Posterior vena cava (tissue), 2 donors: ENCODE measurements around the gene RNF112. TPM values are rescaled to one million over a fixed set of nuclear protein-coding genes. Genes with fewer than 3 reads are reported as not detected.

Experiments
- DNase-seq: peaks from one replicate; pipeline ENCODE4 v3.0.0-alpha.2; 2020; ENCODE audit warnings: low spot score
- intact Hi-C, 2 donors: fragments of 100-400 bp; cut with DNase I; formaldehyde crosslinking; loops; one replicate each; pipeline versions ENCODE4 v1.14.1 to v1.14.2; 2022 to 2023
- total RNA-seq, 2 donors: library from RNA; stranded (reverse); fragmentation: NEBNext Ultra II Directional; extraction: Animal tissue kit (Norgen Biotek cat#: 25700); gene quantifications; one replicate each; pipeline ENCODE4 v1.2.1, GENCODE V29; 2021
- donor health status: DM: yes; HTN: yes; CAD: no.
- donor health status: DM: yes; HTN: yes; CAD: no.

The RNF112 gene
- total RNA-seq, 2 donors from 2014 or later: 8.4 to 12.6 TPM

- intact Hi-C loops: no loop called here
- no peak for DNase-seq
These were observed 3.3 kb upstream of the RNF112 start for GRCh38 chr17:19407601-19408345.

DNA sequence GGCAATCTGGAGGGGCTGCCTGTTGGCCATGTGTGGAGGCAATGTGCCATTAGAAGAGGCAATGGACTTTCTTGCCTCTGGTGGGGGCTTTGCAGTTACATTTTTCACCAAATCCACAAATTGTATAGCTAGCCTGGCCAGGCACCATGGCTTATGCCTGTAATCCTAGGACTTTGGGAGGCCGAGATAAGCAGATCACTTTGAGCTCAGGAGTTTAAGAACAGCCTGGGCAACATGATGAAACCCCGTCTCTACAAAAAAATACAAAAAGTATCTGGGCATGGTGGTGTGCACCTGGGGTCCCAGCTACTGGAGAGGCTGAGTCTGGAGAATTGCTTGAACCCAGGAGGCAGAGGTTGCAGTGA, 2.7 kb upstream of the RNF112 start:
- DNase-seq: no peak

DNA sequence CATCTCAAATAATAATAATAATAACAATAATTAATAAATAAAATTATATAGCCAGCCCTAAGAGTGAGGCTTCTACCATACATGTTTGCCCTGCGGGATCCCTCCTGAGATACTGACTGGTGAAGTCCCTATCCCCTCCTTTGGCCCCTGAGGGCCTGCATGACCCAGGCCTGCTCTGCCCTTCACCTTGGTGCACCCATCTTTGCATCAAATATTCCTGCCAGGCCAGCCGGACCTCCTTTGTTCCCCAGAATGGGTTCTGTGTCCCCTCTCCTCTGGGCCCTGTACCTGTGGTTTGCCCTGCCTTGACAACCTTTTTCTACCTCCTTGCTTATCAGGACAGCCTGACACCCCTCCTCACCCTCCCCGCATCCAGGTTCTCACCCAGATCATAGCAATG, 2.0 kb upstream of the RNF112 start:
- DNase-seq: no peak
- intact Hi-C loops: no loop called here

More for the DNA sequence above, 2.7 kb upstream of the RNF112 start:
- intact Hi-C loops: no loop called here

- no peak for DNase-seq
- intact Hi-C loops: no loop called here
These were observed 1.5 kb upstream of the RNF112 start for GRCh38 chr17:19409509-19409908.

- intact Hi-C loops: loop anchor here in 1 of 2 donors (2.0 kb wide), 1 partner anchor 17 kb away; no protein-coding TSS in a partner anchor
- no peak for DNase-seq
These were observed 941 bp upstream of the RNF112 start for GRCh38 chr17:19410091-19410490.

GRCh38 chr17:19411631-19412030, 599 bp downstream of the RNF112 start:
- intact Hi-C loops: loop anchor here in 1 of 2 donors (2.0 kb wide), 1 partner anchor 19 kb away; no protein-coding TSS in a partner anchor
- no peak for DNase-seq

DNA sequence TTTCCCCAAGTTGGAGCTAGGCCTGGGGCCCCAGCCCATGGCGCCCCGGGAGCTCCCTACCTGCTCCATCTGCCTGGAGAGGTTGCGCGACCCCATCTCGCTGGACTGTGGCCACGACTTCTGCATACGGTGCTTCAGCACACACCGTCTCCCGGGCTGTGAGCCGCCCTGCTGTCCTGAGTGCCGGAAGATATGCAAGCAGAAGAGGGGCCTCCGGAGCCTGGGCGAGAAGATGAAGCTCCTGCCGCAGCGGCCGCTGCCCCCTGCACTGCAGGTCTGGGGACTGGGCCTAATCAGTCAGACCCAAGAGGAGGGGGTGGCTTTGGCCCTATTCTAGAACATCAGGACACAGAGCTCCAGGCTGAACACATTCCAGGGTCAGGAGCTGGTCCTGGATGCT, 1.5 kb downstream of the RNF112 start:
- intact Hi-C loops: no loop called here
- no peak for DNase-seq

DNA sequence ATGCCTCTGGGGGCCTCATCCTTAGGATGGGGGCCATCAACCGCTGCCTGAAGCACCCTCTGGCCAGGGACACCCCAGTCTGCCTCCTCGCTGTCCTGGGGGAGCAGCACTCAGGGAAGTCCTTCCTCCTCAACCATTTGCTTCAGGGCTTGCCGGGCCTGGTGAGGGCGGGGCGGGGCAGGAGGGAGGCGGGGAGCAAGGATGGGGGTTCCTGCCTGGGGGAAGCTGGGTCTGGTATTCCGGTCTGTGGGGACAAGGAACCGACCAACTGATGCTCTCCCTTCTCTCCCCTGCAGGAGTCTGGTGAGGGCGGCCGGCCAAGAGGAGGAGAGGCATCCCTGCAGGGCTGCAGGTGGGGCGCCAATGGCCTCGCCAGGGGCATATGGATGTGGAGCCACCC, 2.0 kb downstream of the RNF112 start:
- DNase-seq: no peak
- intact Hi-C loops: no loop called here

GRCh38 chr17:19413761-19414160, 2.7 kb downstream of the RNF112 start:
- intact Hi-C loops: no loop called here

GRCh38 chr17:19414396-19415280, 3.6 kb downstream of the RNF112 start:
- no peak for DNase-seq
- intact Hi-C loops: no loop called here

More at GRCh38 chr17:19413761-19414160, 2.7 kb downstream of the RNF112 start:
- no peak for DNase-seq

DNA sequence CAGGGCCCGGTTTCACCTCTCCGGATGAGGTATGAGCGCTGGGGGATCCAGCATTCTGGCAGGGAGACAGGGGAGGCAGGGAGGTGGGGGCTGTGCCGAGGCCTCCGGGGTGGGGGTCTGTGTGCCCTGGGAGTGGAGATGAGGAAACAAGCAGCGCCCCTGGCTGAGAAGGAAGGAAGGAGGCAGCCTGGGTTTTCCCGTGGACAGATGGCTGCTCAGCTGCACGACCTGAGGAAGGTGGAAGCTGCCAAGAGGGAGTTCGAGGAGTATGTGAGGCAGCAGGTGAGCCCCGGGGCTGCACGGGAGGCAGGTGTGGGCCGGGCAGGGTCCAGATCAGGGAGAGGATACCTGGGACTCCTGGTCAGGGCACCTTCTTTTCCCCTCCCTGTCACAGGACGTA, 4.3 kb downstream of the RNF112 start:
- intact Hi-C loops: no loop called here
- DNase-seq: no peak

DNA sequence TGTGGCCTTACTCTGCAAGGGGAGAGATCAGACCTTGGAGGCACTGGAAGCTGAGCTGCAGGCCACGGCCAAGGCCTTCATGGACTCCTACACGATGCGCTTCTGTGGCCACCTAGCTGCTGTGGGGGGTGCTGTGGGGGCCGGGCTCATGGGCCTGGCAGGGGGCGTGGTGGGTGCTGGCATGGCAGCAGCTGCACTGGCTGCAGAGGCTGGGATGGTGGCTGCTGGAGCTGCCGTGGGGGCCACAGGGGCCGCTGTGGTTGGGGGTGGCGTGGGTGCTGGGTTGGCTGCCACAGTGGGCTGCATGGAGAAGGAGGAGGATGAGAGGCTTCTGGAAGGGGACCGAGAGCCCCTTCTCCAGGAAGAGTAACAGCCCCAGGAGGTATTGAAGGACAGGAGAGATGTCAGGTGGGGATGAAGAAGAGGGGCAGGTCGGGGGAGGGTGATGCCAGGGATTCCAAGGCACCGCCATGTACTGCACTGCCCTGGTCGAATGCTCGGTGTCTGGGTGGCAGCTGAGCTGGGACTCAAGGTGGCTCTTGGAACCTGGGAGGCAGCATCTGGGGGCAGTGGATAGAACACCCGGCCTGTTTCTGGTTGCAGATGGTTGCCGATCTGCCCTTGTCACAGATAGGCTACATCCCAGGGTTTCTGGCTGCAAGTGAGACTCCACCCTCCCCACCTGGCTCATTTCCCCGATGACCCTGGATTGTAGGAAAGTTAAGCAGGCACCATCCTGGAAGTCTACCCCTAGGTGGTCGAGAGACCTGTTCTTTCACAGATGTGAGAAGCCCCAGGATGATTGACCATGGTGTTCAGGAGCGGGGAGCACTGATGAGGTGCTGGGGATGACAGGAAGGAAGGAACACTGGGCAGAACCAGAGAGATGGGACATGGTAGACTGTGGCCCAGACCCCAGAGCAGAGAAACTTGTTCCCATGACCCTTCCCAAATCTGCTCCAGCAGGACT, 5.1 kb downstream of the RNF112 start:
- no peak for DNase-seq
- intact Hi-C loops: no loop called here

DNA sequence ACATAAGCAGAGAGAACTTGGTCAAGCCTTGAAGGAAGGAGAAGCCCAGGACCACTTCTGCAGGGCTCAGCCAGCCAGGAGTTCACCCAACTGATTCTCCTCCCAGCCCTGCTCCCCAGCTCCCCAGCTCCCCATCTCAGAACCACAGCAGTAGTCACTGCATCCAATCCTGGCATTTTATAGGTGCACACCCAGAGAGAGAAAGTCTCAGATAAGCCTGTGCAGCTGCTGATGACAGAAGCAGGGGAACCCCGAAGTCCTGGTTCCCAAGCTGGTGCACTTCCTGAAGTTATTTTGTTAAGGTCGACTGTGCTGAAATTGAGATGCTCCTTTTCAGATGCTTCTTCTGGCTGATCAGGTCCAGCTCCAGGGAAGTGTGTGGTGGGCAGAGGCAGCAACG, 6.6 kb downstream of the RNF112 start:
- intact Hi-C loops: no loop called here
- no peak for DNase-seq

DNA sequence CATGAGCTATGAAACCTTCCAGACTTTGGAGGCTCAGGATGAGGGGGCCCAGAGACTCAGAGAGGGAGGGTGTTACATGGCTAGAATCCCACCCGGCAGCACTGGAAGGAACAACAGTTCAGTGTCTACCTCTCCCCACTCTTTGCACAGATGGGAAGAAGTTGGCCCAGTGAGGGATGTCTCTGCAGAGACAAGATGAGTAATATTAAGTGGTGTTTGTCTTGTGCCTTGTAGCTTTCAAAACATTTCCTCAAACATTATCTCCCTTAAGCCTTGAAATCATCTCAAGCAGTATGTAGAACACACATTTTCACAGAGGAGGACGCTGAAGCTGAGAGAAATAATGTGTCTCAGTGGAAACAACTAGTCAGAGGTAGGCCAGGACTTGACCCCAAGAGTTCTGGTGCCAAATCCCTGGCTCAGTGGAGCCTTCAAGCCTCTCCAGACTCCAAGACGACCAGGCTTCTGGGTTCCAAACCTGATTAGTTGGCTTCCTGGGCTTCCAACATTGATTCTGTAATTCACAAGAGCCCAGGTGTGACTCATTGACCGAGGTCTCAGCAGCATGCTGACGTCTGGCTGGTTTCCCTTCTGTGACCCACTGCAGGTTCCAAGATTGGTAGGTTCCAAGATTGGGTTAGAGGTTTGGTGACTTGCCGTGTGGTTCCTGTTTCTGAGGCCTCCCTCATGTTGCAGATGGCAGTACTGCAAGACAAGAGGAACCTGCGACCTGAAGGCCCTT, 7.4 kb downstream of the RNF112 start:
- intact Hi-C loops: no loop called here
- DNase-seq: no peak

DNA sequence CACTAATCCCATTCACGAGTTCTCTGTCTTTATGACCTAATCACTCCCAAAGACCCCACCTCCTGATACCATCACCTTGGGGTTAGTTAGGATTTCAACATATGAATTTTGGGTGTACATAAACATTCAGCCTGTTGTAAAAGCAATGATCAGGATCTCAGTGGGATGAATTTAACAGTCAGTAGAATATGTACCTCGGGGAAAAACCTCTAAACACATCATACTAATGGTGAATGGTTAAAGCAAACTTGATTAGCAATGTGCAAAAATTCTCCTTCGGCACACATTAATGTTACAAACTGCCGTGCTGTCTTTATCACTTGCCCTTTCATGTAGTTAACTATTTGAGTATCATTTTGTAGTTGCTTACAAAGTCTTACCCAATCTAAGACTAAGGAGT, 10.2 kb downstream of the RNF112 start:
- DNase-seq: no peak
- intact Hi-C loops: no loop called here

DNA sequence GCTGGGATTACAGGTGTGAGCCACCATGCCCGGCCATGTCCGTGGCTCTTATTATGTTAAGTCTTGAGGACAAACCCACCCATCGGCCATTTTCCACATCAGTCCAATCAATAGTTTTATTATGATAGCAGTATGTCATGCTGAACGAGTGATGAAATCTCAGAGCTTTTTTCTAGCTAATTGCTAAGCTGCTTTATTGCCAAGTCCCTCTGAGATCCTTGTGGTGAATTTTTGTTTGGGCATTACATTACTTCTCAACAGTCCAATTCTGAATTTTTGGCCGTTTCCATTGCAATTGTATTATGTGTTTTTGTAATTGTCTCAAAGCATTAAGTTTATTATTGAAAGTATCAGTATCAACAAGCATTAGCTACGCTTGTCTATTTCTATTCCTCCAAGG, 10.9 kb downstream of the RNF112 start:
- no peak for DNase-seq
- intact Hi-C loops: no loop called here

DNA sequence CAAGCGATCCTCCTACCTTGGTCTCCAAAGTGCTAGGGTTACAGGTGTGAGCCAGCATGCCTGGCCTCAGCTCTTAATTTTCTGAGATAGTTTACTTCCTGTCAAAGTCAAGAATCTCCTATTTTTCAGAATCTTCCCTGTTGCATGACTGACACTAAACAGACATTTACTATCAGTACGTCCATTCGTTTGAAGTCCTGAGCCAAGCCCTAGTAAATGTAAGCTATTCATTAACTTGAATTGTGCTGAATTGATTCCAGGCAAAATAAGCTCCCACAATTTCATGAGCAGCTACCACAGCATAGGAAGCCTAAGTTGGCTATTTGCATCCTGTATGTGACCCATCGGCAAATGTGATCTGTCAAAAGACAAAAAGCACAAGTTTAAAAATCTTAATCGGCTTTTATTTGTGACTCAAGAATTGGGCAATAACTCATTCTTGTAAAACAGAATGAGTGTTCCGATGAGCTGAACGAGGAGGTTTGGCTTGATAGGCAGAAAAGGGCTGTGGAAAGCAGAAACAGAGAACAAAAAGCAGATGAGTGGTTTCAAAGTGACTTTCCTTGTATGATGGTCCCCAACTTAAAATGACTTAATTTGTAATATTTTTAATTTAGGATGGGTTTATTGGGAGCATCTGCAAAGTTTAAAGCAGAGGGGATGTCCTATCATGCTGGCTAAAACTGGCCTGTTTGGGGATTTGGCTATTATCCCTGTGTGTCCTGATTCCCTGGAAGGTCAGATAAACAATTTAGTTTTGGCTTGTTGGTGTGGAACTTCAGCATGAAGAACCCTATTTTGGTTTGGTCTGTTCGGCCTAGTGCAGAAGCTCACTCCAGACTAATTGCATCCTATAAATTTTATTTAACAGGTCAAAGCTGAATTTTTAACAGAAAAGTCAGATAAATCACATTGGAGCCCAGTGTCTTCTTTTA, 14.2 kb downstream of the RNF112 start:
- intact Hi-C loops: no loop called here
- DNase-seq: no peak

- intact Hi-C loops: no loop called here
- no peak for DNase-seq
These were observed 15.6 kb downstream of the RNF112 start for GRCh38 chr17:19426631-19427030.
